ENCODE data around the gene LONRF2.

LONRF2 gene

DNA sequence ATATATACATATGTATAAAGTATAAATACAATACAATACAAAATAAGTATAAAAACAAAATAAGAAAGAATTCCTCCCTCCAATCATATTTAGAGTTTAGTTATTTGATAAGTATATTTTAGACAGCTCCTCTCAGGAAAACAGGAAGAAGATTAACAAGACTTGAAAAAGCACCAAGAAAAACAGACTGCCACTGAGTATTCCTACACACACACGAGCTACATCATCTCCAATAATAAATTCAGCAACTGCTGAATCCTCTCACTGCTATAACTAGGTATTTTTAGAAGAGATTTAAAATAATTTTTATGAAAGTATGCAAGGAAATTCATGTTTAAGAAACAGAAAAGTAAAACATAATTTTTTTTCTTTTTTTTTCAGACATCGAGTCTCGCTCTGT lies 13.0 kb downstream of the LONRF2 start:
- TF ChIP-seq, protein P1, sequence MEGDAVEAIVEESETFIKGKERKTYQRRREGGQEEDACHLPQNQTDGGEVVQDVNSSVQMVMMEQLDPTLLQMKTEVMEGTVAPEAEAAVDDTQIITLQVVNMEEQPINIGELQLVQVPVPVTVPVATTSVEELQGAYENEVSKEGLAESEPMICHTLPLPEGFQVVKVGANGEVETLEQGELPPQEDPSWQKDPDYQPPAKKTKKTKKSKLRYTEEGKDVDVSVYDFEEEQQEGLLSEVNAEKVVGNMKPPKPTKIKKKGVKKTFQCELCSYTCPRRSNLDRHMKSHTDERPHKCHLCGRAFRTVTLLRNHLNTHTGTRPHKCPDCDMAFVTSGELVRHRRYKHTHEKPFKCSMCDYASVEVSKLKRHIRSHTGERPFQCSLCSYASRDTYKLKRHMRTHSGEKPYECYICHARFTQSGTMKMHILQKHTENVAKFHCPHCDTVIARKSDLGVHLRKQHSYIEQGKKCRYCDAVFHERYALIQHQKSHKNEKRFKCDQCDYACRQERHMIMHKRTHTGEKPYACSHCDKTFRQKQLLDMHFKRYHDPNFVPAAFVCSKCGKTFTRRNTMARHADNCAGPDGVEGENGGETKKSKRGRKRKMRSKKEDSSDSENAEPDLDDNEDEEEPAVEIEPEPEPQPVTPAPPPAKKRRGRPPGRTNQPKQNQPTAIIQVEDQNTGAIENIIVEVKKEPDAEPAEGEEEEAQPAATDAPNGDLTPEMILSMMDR (IDR thresholded peaks at IDR 0.05; ENCODE audit: low read depth, low read length, missing control alignments), result no peak
- no peak overlapping the region for H3K4me3 ChIP-seq (ENCODE audit: low read depth, low read length)
- no peak for DNase-seq
- in situ Hi-C loops (cut with HindIII; ENCODE audit: low pct_ligation_motif_present, low sequenced_read_pairs), result no loop called here
- no peak overlapping the region for H3K27ac ChIP-seq
- no peaks in the 10 kb centered on the region for H3K36me3 ChIP-seq (replicated peaks)
- H3K27me3 ChIP-seq (replicated peaks), result peaks cover 2% of the 10 kb centered on the region

DNA sequence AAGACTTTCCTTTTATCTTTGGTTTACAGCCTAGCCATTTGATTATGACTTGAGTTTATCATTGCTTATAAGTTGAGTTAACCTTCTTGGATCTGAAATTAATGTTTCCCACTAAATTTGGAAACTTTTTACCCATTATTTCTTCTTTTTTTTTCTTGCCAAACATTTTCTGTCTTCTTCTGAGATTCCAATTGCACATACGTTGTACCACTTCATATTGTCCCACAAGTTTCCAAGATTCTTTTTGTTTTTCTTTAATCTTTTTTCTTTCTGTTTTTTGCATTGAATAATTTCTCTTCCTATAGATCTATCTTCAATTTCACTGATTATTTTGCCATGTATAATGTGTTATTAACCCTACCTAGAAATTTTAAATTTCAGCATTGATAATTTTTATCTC lies 18.6 kb downstream of the LONRF2 start:
- H3K36me3 ChIP-seq (replicated peaks), result no peaks in the 10 kb centered on the region
- no peak overlapping the region for H3K4me3 ChIP-seq (ENCODE audit: low read depth, low read length)
- H3K27ac ChIP-seq, result no peak overlapping the region
- no peak for DNase-seq
- in situ Hi-C loops (cut with HindIII; ENCODE audit: low pct_ligation_motif_present, low sequenced_read_pairs), result no loop called here
- TF ChIP-seq, protein P1 (IDR thresholded peaks at IDR 0.05; ENCODE audit: low read depth, low read length, missing control alignments), result no peak
- peaks cover 2% of the 10 kb centered on the region for H3K27me3 ChIP-seq (replicated peaks)

DNA sequence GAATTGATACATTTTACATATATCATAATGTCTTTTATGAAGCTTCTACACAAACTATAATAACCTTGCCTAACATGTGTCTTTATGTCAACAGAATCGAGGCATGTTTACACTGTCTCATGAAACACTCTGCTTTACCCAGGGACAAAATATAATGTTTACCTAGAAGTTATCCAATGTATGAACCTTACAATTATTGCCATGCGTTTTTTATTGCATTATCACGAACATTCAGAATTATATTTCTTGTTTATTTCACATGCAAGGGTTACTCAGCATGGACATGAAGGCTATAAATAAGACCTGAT lies 19.8 kb downstream of the LONRF2 start:
- Histone ChIP-seq H3K36me3 (replicated peaks) (no peaks in the 10 kb centered on the region), H3K27me3 (replicated peaks) (peaks cover 2% of the 10 kb centered on the region), H3K27ac (no peak overlapping the region), H3K4me3 (ENCODE audit: low read depth, low read length) (no peak overlapping the region)
- TF ChIP-seq, protein P1 (IDR thresholded peaks at IDR 0.05; ENCODE audit: low read depth, low read length, missing control alignments), result no peak
- no peak for DNase-seq
- in situ Hi-C loops (cut with HindIII; ENCODE audit: low pct_ligation_motif_present, low sequenced_read_pairs), result no loop called here

DNA sequence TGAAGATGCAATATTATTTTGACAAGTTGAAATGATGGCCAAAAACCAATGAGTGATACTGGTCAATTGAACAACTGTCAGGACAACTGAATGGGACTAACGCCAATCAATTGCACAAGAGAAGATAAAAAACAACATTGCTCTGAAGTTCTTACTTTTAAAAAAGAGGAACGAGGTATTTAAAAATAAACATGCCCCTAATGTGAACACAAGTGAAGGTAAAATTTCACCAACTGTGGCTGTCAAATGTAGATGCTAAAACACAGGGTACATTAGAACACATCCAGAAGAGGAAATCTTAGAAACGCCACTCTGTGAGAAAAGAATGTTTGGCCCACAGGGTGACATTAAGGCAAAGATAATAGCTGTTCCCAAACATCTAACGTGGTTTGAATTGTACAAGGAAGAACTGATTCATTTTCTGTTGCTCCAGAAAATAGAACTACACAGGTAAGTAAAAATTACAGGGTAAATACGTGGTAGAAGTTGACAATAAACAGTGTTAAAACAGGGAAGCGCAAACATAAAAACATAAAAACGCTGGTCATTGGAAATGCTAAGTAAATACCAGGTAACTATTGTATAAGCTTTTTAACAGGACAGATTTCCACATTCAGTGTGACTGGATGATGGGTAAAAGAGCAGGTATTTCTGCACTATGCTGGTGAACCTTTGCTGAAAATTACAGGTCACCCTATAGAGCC lies 20.3 kb downstream of the LONRF2 start:
- no peak overlapping the region for H3K27ac ChIP-seq
- in situ Hi-C loops (cut with HindIII; ENCODE audit: low pct_ligation_motif_present, low sequenced_read_pairs), result no loop called here
- H3K4me3 ChIP-seq (ENCODE audit: low read depth, low read length), result no peak overlapping the region
- H3K36me3 ChIP-seq (replicated peaks), result no peaks in the 10 kb centered on the region
- TF ChIP-seq, protein P1 (IDR thresholded peaks at IDR 0.05; ENCODE audit: low read depth, low read length, missing control alignments), result no peak
- DNase-seq, result no peak
- H3K27me3 ChIP-seq (replicated peaks), result peaks cover 2% of the 10 kb centered on the region

DNA sequence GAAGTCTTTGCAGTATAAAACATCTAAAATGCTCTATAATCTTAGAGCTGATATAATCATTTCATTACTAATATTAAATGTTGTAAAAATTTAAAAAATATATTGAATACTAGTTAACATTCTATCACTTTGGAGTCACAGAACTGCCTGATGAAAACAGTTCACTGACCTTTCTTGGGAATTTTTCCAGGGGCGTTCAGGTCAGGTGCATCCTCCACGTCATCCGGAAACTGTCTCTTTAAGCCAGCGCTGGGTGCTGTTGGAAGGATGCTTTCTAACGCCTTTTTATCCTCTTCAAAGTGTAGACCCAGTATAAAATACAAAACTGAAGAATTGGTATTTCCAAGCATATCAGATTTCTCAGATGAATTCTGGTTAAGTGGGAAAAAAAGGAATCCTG lies 22.8 kb downstream of the LONRF2 start:
- H3K27me3 ChIP-seq (replicated peaks), result no peaks in the 10 kb centered on the region
- TF ChIP-seq, protein P1 (IDR thresholded peaks at IDR 0.05; ENCODE audit: low read depth, low read length, missing control alignments), result no peak
- no peak overlapping the region for H3K4me3 ChIP-seq (ENCODE audit: low read depth, low read length)
- no peak overlapping the region for H3K27ac ChIP-seq
- H3K36me3 ChIP-seq (replicated peaks), result no peaks in the 10 kb centered on the region
- no peak for DNase-seq
- in situ Hi-C loops (cut with HindIII; ENCODE audit: low pct_ligation_motif_present, low sequenced_read_pairs), result no loop called here

DNA sequence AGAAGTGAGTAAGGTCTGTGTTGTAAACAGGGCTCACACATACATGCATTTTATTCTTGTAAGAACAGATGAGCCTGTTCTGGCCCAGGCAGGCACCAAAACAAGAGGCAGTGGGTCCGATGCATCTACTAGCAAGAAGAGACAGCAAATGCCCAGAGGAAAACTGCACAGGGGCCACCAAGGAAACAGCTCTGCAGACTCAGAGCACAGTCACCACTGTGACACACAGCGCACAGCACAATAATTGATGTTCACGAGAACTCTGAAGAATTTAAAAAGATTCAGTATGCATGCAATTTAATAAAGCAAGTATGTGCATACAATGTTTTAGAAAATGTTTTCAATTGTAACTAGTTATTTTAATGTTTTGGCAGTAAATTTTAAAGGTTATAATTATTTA lies 24.8 kb downstream of the LONRF2 start:
- in situ Hi-C loops (cut with HindIII; ENCODE audit: low pct_ligation_motif_present, low sequenced_read_pairs), result no loop called here

More for the DNA sequence above, 24.8 kb downstream of the LONRF2 start:
- H3K36me3 ChIP-seq (replicated peaks), result no peaks in the 10 kb centered on the region
- DNase-seq, result no peak
- no peaks in the 10 kb centered on the region for H3K27me3 ChIP-seq (replicated peaks)
- H3K4me3 ChIP-seq (ENCODE audit: low read depth, low read length), result no peak overlapping the region
- TF ChIP-seq, protein P1 (IDR thresholded peaks at IDR 0.05; ENCODE audit: low read depth, low read length, missing control alignments), result no peak
- no peak overlapping the region for H3K27ac ChIP-seq
